HG02571 (cell line): ENCODE measurements around the gene TSPAN11.
"Not testable (repeated sequence)": the region's sequence is repeated elsewhere in the genome, so short reads cannot be mapped to it uniquely, and the experiment has no call there.

Experiments used
- ATAC-seq: cut with Tn5 transposase; IDR thresholded peaks from one replicate; pipeline ENCODE4 v1.9.1; 2021; ENCODE audit warnings: mild to moderate bottlenecking, moderate library complexity; ENCODE audit not compliant: unreplicated experiment

TSPAN11 gene

DNA sequence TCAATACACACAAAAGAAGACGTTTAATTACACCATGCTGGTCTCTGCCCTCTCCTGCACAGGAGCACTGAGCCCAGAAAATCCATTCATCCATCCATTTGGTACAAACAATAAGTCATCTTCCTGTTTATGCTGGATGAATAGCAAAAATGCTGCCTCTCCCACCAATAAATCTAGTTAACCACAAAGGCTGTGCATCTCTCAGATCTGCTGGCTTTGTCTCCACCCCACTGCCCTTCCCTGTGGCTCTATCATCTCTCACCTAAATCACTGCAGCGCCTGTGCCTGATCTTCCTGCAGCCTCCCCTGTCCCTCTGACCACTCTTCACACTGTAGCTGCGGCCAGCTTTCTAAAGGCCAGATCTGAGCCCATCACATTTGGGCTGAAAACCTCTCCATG is 74.2 kb downstream of the TSPAN11 start:
- ATAC-seq, result no peak

DNA sequence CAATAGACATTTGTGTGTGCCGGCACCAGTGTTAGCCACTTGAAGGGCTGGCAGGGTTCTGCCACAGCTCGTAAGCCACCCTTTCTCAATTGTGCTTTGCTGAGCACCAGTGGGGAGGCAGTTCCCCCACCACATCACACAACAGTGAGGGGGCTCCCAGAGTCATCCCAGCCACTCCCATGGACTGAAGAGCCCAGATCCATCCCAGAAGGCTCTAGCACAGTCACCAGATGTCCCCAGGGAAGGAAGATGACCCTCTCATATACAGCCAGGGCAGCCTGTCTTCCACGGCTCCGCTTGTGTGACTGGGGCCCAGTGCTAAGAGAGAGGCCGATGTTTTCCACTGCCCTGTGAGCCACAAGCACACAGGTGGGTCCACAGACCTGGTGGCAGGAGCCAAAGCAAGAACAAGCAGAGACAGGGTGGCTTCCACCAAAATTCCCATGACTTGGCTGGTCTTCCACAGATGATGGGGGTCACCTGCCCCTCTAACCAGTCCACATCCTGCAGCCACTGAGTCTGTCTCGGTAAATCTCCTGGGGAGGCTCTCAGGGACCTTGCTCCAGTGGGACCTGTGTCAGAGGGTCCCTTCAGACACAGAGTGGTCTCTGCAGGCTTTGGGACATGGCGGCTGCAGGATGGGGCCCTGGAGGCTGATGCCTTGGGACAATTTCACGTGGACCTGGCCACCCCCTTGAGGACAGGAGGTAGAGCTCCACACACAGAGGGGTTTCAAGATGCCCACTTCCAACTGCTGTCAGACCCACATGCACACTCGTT is 75.2 kb downstream of the TSPAN11 start:
- no peak for ATAC-seq

GRCh38 chr12:31002361-31002725 is 75.8 kb downstream of the TSPAN11 start:
- ATAC-seq, result no peak

- ATAC-seq, result peak; percentile 55
Measured at GRCh38 chr12:31002999-31003398, 76.5 kb downstream of the TSPAN11 start.

DNA sequence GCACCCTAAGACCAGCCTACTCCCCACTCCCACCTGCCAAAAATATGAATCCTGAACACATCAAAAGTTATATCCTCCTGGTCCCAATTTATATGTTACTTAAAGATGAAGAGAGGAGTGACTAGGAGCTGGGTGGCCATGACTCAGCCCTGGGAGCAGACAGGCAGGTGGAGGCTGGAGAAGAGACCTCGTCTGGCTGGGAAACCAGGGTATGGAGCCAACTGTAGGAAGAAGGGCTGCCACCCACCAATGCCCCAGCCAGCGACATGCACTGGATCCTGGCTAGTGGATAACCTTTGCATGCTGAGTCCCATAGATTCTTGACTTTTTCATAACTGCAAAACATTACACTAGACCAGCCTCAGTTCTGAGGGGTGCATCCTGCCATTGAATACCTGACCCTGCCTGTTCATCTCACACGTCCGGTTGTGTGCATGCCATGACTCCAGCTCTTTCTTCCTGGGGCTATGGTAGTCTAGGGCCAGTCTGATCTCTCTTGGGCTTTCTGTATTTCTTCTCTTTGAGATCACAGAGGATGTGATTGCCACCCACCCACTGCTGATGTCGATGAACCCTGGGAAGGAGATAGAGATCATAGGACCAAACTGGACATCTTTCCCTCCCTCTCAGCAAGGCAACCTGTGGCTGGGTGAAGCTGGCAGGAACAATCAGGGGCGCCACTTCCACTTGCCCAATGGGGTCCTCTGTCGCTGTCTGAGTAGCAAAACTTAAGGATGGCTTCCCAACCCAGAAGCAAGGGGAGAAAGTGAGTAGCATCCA is 77.5 kb downstream of the TSPAN11 start:
- ATAC-seq, result no peak

DNA sequence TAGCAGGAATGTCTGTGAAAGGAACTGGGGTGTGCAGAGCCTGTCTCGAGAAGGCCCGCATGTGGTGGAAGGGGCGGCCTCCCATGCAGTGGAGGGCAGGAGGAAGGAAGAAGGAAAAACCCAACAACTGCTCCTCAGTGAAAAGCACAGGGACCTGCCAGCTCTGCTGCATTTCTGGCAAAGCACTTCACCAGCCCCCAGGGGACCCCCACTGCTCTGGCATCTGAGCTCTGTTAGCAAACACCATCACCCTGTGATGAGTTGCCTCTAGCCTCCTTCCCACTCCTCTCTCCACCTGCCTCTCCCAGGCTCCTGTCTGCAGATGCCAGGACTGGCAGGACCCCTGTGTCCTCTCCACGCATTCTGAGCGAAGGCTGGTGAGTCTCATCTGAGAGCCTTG is 78.1 kb downstream of the TSPAN11 start:
- no peak for ATAC-seq

- no peak for ATAC-seq
Measured at GRCh38 chr12:31005256-31005943, 78.9 kb downstream of the TSPAN11 start.

DNA sequence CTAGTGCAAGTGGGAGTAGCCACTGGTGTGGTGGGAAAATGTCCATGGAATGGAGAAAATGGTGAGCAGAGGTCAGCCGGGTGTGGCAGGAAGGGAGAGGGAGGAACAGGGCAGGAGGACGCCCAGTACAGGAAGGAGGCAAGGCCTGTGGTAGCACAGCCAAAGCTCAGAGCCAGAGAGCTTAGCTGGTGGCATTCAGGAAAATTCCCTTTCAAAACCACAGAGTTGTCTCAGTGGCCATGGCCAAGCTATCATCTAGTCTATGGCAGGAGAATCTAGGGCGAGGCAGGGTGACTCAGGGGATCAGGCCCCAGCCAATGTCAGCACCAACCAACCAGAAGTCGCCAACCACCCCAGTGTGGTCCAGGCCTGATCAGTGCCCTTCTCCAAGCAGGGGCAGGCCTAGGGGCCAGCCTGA is 79.4 kb downstream of the TSPAN11 start:
- no peak for ATAC-seq

- no peak for ATAC-seq
Measured at GRCh38 chr12:31006416-31007152, 80.0 kb downstream of the TSPAN11 start.

DNA sequence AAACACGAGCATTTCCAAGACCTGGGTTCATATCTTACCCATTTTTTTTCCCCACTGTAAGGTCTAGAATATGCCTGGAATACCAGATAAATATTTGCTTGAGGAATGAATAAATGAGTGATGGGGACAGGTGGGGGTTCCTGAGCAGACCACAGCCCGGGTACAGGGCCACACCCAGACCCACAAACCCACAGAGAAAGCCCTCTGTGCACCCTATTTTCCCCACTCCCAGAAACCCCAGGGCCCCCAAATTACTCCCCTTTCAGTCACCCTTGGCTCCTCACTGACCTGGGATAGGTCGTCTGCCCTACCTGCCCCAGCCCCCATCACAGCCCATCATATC is 80.6 kb downstream of the TSPAN11 start:
- no peak for ATAC-seq

GRCh38 chr12:31007636-31008175 is 81.2 kb downstream of the TSPAN11 start:
- ATAC-seq, result no peak

DNA sequence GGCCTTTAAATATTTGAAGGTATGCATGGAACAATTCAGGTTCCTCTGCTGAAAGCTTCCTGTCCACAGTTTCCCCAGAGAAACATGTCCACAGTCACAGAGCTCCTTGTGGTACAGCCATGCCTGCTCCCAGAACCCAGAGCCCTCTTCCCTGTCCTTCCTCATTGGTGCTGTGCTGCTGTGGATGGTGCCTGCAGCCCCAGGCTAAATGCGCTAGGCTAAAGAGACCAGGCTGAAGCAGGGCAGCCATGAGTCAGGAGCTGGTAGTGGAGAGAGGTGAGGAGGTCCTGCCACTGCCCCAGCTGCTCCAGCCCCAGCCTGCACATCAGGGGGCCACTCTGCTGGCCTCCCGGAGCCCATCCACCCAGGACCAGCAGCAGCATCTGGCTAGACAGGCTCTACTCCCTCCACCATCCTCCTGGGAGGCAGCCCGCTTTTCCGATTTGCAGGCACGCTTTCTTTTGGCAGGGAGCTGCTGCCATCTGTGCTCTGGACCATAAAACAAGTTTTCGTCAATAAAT is 81.8 kb downstream of the TSPAN11 start:
- no peak for ATAC-seq

- ATAC-seq, result no peak
Measured at GRCh38 chr12:31008961-31009840, 82.7 kb downstream of the TSPAN11 start.

- no peak for ATAC-seq
Measured at GRCh38 chr12:31009976-31010375, 83.4 kb downstream of the TSPAN11 start.

DNA sequence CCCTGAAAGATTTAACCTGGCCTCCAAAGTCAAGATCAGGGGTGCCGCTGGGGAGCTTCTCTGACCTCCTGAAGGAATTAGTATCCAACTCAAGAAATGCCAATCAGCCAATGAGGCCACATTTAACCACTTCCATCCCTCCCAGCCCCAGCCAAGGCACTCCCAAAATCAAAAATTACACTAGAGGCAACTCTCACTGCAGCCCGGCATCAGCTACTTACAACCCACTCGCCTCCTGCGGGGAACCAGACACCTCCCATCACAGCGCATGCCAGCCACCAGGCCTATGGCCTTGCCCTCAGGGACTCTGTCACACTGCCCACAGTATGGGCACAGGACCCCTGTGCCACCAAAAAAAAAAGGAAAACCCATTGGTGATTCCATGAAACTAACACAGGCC is 84.8 kb downstream of the TSPAN11 start:
- ATAC-seq, result no peak

- ATAC-seq, result no peak
Measured at GRCh38 chr12:31011746-31012566, 85.4 kb downstream of the TSPAN11 start.

- not testable (repeated sequence) for ATAC-seq
Measured at GRCh38 chr12:31012567-31012891, 86.0 kb downstream of the TSPAN11 start.

DNA sequence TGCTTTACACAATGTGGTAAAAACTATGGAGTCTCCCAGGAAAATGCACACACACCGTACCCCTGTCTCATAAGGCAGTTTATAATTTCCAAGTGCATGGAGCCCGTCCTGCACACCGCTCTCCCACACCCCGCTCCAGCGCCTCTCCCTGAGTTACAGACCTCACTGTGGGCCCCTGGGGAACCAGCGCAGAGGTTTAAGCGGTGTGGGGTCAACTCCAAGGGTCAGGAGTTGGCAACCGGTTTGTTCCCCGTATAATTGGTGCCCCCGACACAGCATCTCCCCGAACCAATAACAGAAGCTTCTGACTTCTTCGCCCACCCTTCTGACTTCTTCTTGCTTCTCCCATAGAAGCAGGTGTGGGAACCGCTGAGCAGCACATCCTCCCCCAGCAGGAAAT is 88.7 kb downstream of the TSPAN11 start:
- no peak for ATAC-seq

DNA sequence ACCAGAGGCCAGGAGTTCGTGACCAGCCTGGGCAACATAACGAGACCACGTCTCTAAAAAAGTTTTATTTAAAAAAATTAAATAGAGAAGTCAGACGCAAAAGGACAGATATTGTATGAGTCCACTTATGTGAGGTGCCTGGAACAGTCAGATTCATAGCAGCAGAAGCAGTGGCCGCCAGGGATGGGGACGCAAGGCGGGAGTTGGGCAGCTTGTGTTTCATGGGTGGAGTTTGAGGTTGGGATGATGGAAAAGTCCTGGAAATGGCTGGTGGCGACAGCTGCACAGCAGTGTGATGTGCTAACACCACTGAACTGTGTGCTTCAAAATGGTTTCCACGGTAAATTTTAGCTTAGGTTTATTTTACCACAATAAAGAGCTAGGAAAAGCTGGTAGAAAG is 89.5 kb downstream of the TSPAN11 start:
- ATAC-seq, result no peak
